CD4-positive, alpha-beta T cell treated with Interleukin-17A for 1 hour (primary cell): ENCODE data around the gene SLC9A8.

ENCODE experiments used
- DNase-seq: peaks from one replicate; pipeline ENCODE4 v3.0.0-alpha.2; 2020

Gene SLC9A8

DNA sequence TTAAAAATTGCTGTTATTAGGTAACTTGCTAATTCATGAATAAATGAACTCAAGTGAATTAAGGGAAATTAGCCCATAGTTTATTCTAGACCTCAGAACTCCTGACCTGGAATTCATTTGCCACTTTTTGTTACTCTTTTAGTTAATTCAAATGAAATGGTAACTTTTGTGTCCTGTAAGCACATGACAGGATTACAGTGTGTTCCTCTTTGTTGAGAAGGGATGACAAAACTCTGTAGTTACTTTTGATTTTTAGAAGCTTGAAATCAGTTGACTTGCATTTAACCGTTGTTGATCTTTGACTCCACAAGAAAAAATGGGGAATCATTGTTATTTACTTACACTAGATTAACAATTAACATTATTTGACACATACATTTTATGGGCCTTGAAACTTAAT is 6.2 kb downstream of the SLC9A8 start:
- DNase-seq = no peak

DNA sequence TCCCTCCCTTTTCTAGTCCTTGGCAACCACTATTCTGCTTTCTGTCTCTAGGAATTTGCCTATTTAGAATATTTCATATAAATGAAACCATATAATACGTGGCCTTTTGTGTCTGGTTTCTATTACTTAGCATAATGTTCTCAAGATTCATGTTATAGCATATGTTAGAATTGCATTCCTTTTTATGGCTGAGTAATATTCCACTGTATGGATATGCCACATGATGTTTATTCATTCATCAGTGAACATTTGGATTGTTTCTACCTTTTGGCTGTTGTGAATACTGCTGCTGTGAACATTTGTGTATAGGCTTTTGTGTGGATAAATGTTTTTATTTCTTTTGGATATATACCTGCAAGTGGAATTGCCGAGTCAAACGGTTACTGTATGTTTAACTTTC is 7.1 kb downstream of the SLC9A8 start:
- no peak for DNase-seq

DNA sequence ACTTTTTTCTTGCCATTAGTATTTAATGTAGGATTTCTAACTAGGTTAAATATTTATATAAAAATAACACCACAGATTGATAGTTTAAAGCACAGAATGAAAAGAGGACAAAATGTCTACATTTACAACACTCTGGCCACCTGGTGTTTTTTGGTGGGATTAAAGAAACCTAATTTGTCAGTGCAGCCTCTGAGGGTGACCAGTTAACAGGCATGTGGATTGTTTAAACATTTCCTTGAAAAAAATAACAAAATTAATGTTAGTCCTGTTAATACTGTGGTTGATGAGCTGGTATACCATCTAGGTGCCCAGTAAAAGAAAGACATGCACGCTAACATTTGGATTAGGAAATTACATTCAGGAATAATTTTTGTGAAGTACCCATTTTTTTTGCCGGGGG is 8.8 kb downstream of the SLC9A8 start:
- no peak for DNase-seq

DNA sequence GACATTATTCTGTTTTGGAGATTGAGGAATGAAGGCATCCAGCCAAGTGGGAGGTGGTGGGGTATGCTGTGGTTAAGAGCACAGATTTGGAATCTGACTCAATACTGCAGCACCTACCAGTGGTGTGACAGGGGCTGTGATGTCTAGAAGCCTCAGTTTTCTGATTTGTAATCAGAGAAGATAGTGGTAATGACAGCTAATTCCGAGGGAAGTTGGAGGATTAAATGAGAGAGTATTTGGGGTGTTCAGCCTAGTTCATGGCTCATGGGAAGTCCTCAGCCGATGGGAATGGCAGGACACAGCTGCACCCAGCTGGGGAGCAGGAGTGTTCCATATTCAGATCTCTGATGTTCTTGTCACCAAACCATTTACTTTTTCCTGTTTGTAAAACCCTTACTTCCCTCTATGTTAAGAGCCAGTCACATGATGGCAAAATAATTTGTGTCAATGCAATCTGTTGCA is 9.3 kb downstream of the SLC9A8 start:
- no peak for DNase-seq

DNA sequence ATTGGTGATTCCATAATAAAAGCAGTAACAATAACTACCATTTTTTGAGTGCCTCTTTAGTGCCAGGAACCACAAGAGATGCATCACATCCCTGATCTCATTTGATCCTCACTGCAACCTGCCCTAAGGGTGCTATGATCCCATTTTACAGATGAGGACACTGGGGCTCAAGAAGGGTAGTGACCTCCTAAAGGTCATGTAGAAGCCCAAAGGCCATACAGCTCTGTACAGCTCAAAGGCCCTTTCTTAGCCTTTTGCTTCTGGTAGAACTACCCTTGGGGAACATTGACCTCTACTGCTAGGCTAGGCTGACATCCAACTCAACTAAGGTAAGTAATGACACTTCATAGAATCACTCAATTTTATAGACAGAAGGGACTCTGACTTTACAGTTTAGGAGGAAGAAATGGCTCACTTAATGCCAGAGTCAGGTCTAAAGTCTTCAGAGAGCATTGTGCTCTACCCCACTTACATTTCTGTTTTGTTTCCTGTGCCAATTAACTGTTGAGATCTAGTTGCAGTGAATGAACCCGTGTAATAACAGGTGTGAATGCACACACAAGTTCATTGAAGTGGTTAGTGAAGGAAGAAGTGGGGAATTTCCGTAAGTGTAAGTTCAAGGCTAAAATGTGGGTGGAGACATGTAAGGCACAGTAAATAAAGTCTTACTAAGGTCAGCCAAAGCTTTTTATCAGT is 10.7 kb downstream of the SLC9A8 start:
- peak; percentile 79 for DNase-seq

DNA sequence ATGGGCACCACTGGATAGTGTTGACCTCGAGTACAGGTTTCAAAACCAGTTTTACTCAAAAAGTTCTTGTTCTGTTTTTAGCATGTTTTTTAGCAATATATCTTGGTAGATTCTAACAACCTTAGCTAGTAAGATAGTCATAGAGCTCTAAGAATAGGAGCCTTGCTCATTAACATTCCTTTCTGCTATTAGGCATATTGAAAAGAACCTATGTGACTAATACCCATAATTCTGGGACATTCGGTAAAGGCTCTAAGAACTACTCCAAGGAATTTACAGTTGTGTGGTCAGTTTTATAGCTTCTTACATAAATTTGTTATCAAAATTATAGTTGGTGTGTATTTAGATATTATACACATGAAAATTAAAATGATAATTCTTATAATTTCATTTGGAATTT is 11.6 kb downstream of the SLC9A8 start:
- no peak for DNase-seq

DNA sequence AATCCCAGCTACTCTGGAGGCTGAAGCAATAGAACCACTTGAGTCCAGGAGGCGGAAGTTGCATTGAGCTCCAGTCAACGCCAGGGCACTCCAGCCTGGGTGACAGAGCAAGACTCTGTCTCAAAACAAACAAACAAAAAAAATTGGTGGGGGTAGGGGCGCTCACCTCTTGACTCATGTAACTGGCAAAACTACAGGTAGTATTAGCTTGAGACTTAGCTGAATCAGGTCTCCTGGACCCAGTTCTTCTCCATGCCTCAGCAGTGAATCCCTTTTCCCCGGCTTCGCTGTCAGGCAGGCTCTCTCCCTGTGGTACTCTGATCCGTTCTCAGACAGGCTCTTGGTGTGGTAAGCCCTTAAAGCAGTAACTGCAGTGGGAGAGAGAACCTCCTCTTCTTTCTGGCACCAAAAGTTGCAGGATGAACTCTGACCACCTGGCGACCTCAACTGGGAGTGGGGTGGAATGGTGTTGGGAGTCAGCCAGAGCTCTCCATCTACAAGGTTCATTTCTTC is 12.9 kb downstream of the SLC9A8 start:
- DNase-seq = no peak

DNA sequence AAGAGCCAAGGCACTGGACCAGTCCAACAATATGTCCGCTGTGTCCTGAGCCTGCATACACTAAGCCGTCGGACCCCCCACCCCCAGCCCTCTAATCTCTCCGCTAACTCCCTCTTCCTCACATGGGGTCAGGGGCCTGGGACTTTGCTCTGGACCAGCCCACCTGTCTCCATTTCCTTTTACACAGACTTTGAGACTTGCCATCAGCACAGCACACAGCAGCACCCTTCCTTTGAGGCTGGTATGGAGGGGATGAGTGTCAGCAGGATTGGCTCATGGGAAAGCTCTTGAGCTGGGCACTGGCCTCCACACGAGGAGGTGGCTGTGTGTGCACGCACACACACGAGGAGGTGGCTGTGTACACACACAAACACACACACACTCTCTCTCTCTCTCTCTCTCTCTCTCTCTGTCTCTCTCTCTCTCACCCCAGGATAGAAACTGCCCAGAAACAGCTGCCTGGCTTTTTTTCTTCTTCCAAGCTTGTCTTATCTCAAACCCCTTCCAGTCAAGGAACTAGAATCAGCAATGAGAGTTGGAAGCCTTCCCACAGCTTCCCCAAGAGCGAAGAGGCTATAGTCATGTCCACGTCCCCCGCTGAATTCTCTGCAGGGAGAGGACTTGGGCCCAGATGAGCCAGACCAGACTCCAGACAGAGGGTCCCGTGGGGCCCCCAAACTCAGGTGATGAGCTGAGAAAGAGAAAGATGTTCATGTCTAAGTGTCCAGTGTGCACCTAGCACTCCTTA is 18.6 kb downstream of the SLC9A8 start:
- no peak for DNase-seq

DNA sequence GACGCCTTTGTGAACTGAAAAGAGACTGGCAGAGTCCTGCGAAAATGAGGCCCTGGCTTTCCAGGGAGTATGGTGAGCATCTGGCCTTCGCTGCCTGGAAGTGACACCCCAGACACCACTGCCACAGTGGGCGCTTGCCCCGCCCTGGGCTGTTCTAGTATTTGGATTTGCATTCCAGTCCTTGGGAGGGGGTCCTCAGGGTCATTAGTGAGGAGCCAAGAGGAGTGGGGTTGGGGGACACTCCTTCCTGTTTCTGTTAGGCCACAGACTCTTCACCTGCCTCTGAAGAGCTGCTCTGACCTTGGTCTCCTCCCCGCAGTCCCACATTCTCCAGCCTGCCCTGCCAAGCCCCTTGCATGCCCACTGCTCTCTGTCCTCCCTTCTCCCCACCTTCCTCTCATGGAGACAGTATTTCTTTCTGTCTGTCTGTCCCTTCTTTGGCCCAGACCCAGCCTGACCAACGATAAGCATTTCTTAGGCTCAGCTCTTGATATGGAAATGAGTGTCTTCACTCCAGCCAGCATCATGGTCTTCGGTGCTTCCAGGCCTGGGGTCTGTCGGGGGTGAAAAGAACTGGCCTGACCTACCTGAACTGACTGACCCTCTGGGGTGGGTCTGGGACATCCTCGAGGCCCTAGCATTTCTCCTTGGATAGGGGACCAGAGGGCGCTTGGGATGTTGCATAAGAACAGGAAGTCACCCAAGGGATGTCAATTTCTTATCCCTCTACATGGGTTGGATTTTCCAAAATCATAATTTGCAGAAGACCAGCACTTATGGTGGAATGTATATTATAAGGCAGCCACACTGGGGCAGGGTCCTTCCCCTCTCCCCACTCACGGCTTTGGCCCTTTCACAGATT is 19.4 kb downstream of the SLC9A8 start:
- no peak for DNase-seq

DNA sequence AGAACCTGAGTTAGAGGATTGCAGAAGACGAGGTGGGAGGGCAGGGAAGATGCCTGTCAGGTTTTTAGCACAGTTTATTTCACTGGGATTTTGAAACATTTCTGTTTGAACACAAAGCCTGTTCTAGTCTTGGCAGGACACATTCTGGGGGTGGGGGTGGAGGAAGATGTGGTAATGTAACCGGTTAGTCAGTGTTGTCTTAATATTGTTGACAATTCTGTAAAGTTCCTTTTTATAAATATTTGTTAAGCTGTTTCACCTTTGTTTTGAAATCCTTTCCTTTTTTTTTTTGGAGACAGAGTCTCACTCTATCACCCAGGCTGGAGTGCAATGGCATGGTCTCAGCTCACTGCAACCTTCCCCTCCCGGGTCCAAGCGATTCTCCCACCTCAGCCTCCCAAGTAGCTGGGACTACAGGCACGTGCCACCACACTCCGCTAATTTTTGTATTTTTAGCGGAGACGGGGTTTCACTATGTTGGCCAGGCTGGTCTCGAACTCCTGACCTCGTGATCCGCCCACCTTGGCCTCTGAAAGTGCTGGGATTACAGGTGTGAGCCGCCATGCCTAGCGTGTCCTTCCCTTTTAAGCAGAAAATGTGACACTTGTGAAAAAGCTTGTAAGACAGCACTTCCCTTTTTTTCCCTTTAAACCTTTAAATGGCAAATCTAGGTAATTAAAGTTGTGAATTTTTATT is 20.2 kb downstream of the SLC9A8 start:
- DNase-seq = no peak

DNA sequence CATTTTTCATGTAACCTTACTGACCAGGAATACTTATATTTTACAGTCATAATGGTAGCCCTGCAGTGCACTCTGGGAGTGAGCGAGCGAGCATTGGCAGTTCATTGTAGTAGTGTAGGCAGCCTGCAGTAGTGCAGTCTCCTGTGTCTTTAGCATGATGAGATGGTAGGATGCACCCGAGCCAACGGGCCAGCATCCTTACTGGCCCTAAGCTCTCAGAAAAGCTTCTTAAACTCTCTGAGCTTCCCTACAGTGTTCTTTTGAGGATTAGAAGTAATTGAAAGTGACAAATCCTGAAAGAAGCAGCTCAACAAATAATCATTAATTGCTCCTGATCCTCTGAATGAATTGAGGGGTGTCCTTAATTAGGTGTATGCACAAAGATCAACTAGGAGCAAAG is 20.9 kb downstream of the SLC9A8 start:
- no peak for DNase-seq

DNA sequence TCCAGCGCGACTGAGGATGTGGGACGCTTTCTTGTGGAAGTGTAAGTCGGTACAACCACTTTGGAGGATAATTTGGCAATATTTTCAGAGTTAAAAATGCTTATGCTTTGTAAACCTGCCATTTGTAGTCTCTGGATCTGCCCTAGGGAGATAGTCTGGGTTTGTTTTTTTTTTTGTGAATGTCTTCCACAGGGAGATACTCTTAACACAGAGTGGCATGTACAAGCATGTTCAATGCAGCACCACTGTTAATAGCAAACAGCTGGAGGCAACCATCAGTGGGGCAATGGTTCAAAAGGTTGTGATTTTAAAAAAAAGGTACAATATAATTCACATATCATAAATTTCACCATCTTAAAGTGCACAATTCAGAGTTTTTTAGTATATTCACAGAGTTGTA is 22.4 kb downstream of the SLC9A8 start:
- no peak for DNase-seq

DNA sequence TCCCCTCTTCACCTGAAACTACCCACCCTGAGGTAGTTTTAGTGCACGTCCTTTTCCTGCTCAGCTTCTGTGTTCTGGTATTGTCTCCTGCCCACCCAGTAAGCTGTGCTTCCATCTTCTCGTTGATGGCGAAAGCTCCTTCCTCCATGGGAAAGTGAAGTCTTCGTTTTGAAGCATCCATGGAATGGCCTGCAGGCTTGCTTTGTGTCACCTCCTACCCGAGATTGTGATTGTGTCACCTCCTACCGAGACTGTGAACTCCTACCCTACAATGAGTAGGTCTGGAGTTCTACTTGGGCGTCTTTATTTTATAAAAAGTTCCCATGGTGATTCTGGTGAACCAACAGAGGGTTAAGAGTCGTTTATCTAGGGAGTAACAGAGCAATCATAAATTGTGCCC is 25.9 kb downstream of the SLC9A8 start:
- no peak for DNase-seq

DNA sequence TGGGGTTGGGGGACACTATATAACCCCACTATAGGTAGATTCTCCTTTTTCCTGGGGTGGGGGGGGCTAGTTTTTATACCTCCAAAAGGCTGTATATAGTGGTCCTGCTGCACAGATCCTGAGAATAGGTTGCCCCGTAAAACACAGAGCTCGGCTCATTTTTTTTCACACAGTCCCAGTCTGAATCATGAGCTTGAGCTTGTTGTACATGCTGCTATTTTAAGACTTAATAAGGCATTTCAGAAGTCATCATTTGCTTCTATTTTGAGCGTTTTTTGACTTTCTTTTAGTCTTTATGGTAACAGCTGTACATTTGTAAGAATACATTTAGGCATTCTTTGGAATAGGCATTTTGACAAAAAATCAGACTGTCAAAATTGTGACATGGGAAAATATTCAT is 30.5 kb downstream of the SLC9A8 start:
- no peak for DNase-seq

DNA sequence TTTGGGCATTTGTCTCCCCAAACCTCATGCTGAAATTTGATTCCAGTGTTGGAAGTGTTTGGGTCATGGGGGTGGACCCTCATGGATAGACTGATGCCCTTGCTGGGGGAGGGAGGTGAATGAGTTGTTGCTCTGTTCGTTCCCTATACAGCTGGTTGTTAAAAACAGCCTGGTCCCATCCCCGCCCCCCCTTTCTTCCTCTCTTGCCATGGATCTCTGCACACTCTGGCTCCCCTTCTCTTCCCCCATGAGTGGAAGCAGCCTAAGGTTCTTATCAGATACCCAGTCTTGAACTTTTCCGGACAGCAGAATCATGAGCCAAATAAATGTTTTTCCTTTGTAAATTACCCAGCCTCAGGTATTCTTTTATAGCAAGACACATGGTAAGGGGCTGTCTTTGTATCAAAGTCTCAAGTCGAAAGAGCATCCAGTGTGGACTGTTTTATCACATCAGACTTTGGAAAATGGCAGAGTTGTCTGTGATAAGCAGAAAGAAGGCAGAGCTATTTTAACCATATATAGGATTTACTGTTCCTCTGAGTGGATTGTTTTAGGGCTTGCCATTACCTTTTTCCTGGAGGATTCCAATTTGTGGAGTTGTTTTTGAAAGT is 31.2 kb downstream of the SLC9A8 start:
- DNase-seq = no peak

DNA sequence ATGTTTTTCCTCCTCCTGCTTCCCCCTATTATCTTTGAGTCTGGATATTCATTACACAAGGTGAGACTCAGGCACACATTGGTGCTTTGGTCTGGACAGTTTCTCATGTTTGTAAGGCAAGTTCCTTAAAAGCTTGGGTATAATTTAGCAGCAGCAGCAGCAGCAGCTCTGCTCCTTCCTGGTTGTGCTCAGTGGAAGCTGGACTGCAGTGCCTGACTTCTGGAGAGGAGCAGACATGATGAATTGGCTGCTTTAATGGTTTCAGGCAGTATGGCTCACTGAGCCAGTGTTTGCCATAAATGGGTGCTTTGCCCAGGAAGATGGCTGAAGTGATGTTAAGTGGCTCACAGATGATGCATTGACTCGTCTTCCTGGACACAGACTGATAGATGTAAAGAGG is 32.4 kb downstream of the SLC9A8 start:
- no peak for DNase-seq

DNA sequence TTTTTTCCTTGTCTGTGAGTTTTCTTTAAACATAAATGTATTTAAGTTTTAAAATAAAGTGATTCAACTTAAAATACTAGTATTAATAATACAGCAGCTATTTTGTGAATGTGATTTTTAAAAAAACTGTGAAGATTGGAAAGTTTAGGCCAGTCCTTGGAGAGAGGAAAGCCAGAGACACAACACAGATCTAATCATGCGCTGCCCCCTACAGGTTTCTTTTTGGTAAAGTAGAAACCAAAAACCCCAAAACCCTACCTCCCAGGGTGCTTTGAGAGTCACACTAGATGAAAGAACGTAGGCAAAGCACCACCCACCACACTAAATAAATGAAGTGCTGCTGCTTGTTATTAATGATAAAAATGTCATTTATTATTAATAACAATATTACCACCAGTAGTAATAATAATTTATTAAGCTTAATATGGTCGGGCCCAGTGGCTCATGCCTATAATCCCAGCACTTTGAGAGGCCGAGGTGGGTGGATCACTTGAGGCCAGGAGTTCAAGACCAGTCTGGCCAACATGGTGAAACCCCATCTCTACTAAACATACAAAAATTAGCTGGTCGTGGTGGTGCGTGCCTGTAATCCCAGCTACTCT is 33.7 kb downstream of the SLC9A8 start:
- peak; percentile 77 for DNase-seq

DNA sequence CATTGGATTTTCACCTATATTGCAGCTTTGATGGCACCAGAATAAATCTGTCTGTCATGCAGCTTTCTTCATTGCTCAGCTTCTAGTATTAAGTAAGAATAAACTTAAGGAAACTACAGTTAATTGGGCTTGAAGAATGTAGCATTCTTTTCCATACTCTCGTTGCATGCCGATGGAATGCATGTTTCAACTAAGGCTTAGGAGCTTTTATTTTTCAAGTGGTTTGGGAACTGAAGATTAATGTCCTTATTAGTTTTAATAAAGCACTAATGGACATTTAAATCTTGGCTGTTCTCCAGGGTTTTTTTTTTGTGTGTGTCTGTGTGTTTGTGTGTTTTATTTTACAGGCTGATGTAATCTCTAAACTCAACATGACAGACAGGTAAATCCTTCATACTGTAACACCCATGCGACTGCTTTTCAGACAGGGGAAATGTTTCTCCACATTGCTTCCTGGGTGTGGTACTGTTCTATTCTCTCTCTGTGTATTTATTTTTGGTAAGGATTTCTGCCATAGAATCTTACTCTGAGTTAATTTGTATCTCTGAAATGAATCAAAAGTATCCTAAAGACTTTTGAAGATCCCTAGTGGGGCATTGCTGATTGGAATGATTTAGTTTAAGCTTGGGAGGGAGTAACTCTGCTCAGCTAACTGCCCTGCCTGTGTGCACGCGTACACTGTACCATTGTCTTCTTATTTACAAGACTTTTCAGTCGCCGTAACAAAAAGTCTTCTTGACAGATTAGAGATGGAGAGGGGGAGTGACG is 38.0 kb downstream of the SLC9A8 start:
- DNase-seq = no peak

DNA sequence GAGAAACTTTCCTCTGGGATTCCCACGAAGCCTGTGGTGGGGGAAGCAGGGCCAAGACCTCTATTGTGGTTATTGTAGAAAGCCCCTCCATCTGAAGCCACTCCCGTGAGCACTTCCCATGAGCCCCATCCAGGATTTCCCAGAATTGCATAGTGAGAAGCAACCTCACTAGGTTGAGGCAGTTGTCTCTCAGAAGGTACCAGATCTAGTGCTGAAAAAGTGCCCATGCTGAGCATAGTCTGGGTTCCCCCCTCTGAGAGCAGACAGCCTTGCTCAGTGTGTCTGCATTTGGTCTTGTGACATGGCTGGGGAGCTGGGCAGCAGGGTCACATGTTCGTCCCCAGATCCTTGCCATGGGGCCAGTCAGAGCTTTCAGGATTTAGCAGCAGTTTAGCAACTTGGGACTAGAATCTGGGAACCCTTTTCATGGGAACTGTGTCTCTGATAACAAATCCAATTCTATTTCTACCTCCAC is 38.6 kb downstream of the SLC9A8 start:
- DNase-seq = no peak

DNA sequence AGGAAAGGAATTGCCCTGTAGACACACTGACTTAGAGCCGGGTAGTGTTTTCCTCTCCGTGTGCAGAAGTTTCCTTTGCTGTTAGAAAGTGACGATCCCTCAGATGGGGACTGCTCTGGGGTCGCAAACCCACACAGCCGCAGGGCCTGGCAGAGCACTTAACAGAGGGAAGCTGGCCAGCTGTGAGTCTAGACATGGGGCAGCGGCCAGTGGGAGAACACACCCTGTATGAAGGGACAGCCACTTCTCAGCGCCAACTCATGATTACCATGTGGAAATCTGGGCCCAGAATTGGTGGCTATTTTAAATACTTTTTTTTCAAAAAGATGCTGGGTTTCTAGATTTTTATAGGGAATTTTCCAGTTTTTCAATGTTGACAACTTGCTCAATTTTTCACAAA is 39.4 kb downstream of the SLC9A8 start:
- no peak for DNase-seq

DNA sequence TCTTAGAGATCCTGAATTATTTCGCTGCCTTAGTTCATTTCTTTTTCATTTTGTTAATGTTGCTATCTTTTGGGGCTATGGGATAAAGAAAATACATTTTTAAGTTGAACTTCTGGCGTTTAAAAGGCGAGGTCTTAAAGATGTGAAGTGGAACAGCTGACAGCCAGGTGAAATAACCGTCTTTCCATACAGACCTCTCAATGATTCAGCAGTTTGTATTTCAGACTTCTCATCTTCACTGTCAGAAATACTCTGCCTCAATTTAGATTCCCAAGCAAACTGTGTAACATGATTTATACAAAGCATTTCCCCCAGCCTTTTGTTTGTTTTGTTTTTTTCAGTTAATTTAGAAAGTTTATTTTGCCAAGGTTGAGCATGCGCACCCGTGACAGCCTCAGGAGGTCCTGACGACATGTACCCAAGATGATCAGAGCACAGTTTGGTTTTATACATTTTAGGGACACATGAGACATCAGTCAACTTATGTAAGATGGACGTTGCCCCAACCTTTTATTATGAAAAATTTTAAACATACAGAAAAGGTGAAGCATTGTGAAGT is 40.0 kb downstream of the SLC9A8 start:
- DNase-seq = no peak
